ENCODE measurements around the gene GATD1. TPM values are rescaled to one million over a fixed set of nuclear protein-coding genes. Genes with fewer than 3 reads are reported as not detected.

The GATD1 gene
- total RNA-seq, 4 donors from 2014 or later = 20.2 to 38.7 (median 21.6) TPM

DNA sequence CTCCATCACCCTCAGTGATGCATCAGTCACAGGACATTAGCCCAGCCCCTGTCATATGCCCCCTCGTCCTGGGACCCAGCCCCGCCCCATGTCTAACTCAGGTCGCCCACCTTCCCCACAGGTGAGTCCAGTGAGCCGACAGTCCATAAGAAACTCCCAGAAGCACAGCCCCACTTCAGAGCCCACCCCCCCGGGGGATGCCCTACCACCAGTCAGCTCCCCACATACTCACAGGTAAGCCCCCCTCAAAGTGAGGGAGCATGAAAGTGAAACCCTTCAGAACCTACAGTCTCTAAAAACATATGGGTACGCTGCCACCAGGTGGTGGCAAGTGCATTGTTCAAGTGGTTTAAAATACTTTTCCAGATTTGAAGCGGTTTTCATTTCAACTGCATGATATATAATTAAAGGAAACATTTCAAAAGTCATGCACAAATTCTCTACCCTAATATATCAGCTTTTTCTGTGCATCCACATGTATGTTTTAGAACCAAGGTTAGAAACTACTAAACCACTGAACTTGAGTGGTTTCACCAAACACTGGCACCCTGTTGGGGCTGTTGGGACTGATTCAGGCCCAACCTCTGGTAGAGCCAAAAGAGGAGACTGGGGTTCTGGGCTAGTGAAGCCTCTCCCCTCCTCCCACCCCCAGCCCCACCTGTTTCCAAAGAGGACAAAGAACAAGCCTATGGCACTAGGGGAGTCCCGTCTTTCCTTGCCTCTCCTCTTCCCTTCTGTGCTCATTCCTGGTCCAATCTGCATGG lies 54.0 kb downstream of the GATD1 start:
- Histone ChIP-seq H3K4me3 (no peak overlapping the region), H3K36me3 (peaks cover 12 to 71% (median 22%) of the 10 kb centered on the region in 3 donors), H3K9me3 (no peaks in the 10 kb centered on the region), H3K4me1 (peaks cover 40 to 80% (median 49%) of the 10 kb centered on the region in 3 donors), H3K27ac (no peak overlapping the region), H3K27me3 (peaks cover 0 to 73% (median 3%) of the 10 kb centered on the region in 4 donors)
- 51 to 55% methylated on average over 3 of the region's 8 CpGs for WGBS, 2 donors
- no peak for DNase-seq
- peak; percentile 53 to 77 (median 59) for TF ChIP-seq CTCF (IDR thresholded peaks at IDR 0.05)
- TF ChIP-seq POLR2A (IDR thresholded peaks at IDR 0.05) = no peak
- intact Hi-C loops (cut with DNase I) = loop anchor here (5.0 to 10.0 kb wide), 2 partner anchors 59 to 166 kb away; no protein-coding TSS in a partner anchor

- Histone ChIP-seq H3K27ac (no peak overlapping the region), H3K9me3 (no peaks in the 10 kb centered on the region), H3K27me3 (peaks cover 0 to 68% (median 3%) of the 10 kb centered on the region in 4 donors), H3K4me3 (peak overlapping the region in 2 of 4 donors; percentile 9 to 30), H3K36me3 (peaks cover 12 to 78% (median 22%) of the 10 kb centered on the region in 3 donors), H3K4me1 (peaks cover 33 to 73% (median 40%) of the 10 kb centered on the region in 3 donors)
- TF ChIP-seq POLR2A (IDR thresholded peaks at IDR 0.05) (no peak), CTCF (IDR thresholded peaks at IDR 0.05) (no peak)
- intact Hi-C loops (cut with DNase I) = loop anchor here (5.0 to 10.0 kb wide), 2 partner anchors 58 to 165 kb away; no protein-coding TSS in a partner anchor
- 49 to 80% methylated on average over 1 to 3 of the region's 20 CpGs for WGBS, 2 donors
- DNase-seq = no peak
These were observed 54.9 kb downstream of the GATD1 start for GRCh38 chr11:722346-722811.

DNA sequence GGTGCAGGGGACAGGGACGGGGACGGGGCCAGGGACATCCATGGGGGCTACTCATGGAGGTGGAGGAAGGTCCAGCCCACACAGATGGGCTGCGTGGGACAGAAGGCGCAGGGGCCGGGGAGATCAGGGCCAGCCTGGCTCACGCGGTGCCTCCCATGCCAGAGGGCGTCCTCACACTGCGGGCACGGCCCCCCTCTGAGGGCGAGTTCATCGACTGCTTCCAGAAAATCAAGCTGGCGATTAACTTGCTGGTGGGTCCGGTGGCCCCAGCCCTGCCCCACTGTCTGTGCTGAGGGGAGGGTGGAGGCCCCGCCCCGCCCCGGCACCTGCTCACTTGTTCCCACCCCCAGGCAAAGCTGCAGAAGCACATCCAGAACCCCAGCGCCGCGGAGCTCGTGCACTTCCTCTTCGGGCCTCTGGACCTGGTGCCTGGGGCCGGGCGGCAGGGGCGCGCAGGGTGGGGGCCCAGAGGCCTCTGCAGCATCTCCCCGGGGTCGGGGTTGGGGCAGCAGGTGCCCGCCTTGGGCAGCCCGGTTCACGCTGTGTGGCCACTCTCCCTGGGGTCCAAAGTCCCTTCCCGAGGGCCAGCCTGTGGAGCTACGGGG lies 55.4 kb downstream of the GATD1 start:
- no peak overlapping the region for H3K27ac ChIP-seq
- intact Hi-C loops (cut with DNase I) = loop anchor here (5.0 to 10.0 kb wide), 2 partner anchors 57 to 165 kb away; no protein-coding TSS in a partner anchor
- 20 to 73% methylated on average over 5 to 8 of the region's 33 CpGs for WGBS, 2 donors

GRCh38 chr11:721247-721740 lies 56.0 kb downstream of the GATD1 start:
- TF ChIP-seq POLR2A (IDR thresholded peaks at IDR 0.05) (no peak), CTCF (IDR thresholded peaks at IDR 0.05) (no peak)
- Histone ChIP-seq H3K4me1 (peaks cover 23 to 73% (median 29%) of the 10 kb centered on the region in 3 donors), H3K9me3 (no peaks in the 10 kb centered on the region), H3K27ac (peak overlapping the region in 1 of 4 donors; percentile 3), H3K27me3 (peaks cover 0 to 63% (median 3%) of the 10 kb centered on the region in 4 donors), H3K4me3 (peak overlapping the region in 2 of 4 donors; percentile 20 to 46), H3K36me3 (peaks cover 12 to 79% (median 22%) of the 10 kb centered on the region in 3 donors)
- intact Hi-C loops (cut with DNase I) = loop anchor here (5.0 to 10.0 kb wide), 2 partner anchors 56 to 164 kb away; no protein-coding TSS in a partner anchor
- 60 to 78% methylated on average over 3 to 6 of the region's 28 CpGs for WGBS, 2 donors
- no peak for DNase-seq

More for the DNA sequence above, 55.4 kb downstream of the GATD1 start:
- DNase-seq = no peak
- peaks cover 12 to 78% (median 22%) of the 10 kb centered on the region in 3 donors for H3K36me3 ChIP-seq
- peaks cover 0 to 68% (median 3%) of the 10 kb centered on the region in 4 donors for H3K27me3 ChIP-seq
- TF ChIP-seq POLR2A (IDR thresholded peaks at IDR 0.05) (no peak), CTCF (IDR thresholded peaks at IDR 0.05) (no peak)
- no peaks in the 10 kb centered on the region for H3K9me3 ChIP-seq
- peaks cover 28 to 73% (median 34%) of the 10 kb centered on the region in 3 donors for H3K4me1 ChIP-seq
- peak overlapping the region in 2 of 4 donors; percentile 9 to 30 for H3K4me3 ChIP-seq

All from esophagus squamous epithelium (tissue), 5 donors.